ENCODE results near the gene HSD17B1.

DNA sequence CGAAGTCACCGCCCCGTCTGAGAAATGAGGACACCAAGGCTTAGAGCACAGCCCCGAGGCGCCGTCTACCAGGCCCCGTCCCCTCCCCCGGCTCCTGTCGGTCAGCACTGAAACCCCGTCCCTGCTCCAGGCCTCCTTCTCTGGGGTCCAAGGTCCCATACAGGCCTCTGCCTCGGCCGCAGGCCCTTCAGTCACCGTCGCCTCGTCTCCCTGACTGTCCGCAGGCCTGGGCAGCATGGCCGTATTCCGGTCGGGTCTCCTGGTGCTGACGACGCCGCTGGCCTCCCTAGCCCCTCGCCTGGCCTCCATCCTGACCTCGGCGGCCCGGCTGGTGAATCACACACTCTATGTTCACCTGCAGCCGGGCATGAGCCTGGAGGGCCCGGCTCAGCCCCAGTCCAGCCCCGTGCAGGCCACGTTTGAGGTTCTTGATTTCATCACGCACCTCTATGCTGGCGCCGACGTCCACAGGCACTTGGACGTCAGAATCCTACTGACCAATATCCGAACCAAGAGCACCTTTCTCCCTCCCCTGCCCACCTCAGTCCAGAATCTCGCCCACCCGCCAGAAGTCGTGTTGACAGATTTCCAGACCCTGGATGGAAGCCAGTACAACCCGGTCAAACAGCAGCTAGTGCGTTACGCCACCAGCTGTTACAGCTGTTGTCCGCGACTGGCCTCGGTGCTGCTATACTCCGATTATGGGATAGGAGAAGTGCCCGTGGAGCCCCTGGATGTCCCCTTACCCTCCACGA is 9.8 kb downstream of the HSD17B1 start:
- TF ChIP-seq, protein P1, sequence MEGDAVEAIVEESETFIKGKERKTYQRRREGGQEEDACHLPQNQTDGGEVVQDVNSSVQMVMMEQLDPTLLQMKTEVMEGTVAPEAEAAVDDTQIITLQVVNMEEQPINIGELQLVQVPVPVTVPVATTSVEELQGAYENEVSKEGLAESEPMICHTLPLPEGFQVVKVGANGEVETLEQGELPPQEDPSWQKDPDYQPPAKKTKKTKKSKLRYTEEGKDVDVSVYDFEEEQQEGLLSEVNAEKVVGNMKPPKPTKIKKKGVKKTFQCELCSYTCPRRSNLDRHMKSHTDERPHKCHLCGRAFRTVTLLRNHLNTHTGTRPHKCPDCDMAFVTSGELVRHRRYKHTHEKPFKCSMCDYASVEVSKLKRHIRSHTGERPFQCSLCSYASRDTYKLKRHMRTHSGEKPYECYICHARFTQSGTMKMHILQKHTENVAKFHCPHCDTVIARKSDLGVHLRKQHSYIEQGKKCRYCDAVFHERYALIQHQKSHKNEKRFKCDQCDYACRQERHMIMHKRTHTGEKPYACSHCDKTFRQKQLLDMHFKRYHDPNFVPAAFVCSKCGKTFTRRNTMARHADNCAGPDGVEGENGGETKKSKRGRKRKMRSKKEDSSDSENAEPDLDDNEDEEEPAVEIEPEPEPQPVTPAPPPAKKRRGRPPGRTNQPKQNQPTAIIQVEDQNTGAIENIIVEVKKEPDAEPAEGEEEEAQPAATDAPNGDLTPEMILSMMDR (IDR thresholded peaks at IDR 0.05; ENCODE audit: low read depth, low read length), result no peak
- no peak for TF ChIP-seq EZH2phosphoT487 (IDR thresholded peaks at IDR 0.05; ENCODE audit: low read depth)
